Activated T-cell treated with anti-CD3 and anti-CD28 coated beads for 4 hours (primary cell): ENCODE measurements around the gene ANKRD53.
"Not testable (repeated sequence)": the region's sequence is repeated elsewhere in the genome, so short reads cannot be mapped to it uniquely, and the experiment has no call there.

ENCODE experiments used
- DNase-seq: peaks from one replicate; pipeline ENCODE4 v3.0.0-alpha.2; 2020

The ANKRD53 gene

DNA sequence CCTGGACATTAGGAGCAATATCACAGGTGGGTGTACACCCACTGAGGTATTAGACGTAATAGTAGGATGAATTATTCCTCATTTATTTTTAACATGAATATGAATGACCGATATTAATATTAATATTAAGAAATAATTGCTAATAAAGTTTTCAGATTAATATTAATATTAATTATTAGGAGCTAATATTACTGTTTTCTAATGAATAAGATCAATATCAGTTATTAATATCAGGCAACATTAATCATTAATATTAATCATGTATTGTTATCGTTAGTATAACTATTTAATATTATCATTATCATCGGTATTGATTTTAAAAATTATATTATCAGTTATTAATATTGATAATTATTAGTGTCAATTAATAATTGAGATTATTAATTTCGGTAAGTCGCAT, 41.6 kb downstream of the ANKRD53 start:
- not testable (repeated sequence) for DNase-seq

DNA sequence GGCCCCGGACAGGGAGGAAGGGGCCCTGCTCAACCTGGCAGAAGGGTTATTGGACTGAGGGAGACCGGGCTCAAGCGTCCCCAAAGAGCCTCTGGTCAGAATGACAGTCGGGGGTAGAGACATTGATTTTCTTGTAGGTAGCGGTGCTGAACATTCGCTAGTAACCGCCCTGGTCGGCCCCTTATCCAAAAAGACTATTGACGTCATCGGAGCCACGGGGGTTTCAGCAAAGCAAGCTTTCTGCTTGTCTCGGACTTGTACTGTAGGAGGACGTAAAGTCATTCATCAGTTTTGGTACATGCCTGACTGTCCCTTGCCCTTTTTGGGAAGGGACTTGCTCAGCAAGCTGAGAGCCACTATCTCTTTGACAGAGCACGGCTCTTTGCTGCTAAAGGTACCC, 43.0 kb downstream of the ANKRD53 start:
- not testable (repeated sequence) for DNase-seq

DNA sequence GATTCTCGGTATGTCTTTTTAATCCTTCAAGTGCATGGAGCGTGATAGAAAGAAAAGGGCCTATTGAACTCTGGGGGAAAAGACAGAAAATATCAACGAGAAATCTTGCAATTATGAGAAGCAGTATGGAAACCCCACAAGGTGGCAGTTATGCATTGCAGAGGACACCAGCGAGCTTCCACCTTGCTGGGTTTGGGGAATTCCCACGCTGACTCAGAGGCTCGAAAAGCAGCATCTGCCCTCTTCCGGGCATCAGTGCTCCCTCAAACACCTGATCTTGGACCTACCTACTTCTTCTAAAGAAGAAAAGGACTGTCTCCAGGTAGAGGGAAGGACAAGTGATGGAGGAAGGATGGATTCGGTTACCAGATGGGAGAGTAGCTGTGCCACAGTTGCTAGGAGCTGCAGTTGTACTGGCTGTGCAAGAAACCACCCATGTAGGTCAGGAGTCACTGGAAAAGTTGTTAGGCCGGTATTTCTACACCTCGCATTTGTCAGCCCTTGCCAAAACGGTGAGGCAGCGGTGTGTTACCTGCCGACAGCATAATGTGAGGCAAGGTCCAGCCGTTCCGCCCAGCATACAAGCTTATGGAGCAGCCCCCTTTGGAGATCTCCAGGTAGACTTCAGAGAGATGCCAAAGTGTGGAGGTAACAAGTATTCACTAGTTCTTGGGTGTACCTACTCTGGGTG, 45.3 kb downstream of the ANKRD53 start:
- peak; percentile 66 for DNase-seq
